ENCODE measurements around the gene SLC12A8.
"Not testable (repeated sequence)": the region's sequence is repeated elsewhere in the genome, so short reads cannot be mapped to it uniquely, and the experiment has no call there.

Gene SLC12A8

GRCh38 chr3:125108833-125109535, 103.6 kb downstream of the SLC12A8 start:
- no peak for DNase-seq

DNA sequence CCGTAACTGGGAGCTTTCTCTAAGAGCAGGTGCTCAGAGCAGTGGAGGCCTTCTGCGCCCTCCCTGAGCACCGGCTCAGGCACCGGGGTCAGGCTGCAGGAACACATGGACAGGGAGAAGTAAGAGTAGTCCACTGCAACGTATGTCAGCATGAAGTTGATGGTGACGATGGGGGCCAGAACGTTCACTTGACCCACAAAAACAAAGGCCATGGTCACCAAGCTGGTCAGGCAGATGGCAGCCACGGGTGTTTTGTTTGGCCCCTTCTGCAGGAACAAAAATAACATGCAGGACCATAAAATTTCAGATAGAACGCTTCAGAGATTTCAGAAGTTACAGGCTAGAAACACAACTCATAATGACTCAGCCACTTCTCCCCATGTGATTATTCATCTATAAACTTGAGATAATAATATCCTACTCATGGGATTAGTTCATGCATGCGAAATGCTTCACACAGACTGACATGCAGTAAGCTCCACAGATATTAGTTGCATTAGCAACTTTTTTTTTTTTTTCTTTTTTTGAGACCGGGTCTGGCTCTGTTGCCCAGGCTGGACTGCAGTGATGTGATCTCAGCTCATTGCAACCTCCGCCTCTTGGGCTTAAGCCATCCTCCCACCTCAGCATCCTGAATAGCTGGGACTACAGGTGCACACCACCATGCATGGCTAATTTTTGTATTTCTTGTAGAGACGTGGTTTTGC, 104.5 kb downstream of the SLC12A8 start:
- DNase-seq: no peak

GRCh38 chr3:125107363-125107762, 105.2 kb downstream of the SLC12A8 start:
- no peak for DNase-seq

GRCh38 chr3:125105116-125105515, 107.4 kb downstream of the SLC12A8 start:
- no peak for DNase-seq

GRCh38 chr3:125104639-125105038, 107.9 kb downstream of the SLC12A8 start:
- no peak for DNase-seq

DNA sequence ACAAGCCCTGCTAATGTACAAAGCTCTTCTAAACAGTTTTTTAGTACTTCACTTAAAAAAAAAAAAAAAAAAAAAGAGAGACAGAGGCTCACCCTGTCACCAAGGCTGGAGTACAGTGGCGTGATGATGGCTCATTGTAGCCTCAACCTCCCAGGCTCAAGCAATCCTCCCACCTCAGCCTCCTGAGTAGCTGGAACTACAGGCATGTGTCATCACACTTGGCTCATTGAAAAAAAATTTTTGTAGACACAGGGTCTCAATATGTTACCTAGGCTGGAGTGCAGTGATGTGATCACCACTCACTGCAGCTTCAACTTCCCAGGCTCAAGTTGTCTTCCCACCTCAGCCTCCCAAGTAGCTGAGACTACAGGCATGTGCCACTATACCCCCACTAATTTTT, 109.1 kb downstream of the SLC12A8 start:
- no peak for DNase-seq

- no peak for DNase-seq
Measured at GRCh38 chr3:125102470-125102869, 110.1 kb downstream of the SLC12A8 start.

DNA sequence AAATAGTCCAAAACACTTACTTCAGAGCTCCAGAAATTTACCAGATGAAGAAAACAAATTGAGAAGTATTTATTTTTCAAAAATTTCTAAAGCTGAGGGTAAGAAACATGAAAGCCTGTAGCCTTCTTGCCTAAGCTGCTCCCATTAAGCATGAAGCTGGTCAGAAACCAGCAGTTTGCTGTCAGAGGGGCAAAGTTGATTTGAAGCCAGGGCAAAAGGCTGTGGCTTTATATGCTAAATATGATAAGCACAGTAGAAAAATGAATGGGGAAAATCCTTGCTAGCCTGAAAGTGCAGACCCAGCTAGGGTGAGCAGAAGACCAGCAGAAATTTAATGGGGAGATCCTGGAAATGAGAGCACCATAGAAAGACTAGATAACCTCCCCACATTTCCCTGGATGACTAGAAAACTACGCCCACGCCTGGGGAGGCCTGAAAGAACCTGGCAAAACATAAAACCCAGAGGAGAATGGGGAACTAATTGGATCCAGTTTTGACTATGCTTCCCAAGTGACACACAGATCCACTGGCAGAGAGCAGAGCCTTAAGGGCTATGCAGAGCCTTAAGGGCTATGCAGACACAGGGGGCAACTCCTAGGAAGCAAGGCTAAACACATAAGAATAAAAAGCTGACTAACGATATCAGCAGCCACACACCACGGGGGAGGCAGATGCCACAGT, 113.8 kb downstream of the SLC12A8 start:
- DNase-seq: no peak

DNA sequence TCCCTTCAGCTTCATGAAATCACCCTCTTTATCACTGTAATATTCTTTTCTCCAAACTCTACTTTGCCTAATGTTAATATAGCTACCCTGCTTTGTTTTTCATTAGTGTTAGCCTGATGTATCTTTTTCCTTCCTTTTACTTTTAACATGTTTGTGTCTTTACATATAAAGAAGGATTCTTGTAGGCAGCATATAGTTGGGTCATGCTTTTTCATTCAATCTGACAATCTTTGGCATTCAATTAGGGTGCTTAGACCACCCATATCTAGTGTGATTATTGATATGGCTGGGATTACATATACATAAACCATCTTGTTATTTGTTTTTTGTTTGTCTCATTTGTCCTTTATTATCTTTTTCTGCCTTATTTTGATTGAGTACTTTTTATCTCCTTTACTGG, 121.9 kb downstream of the SLC12A8 start:
- no peak for DNase-seq

DNA sequence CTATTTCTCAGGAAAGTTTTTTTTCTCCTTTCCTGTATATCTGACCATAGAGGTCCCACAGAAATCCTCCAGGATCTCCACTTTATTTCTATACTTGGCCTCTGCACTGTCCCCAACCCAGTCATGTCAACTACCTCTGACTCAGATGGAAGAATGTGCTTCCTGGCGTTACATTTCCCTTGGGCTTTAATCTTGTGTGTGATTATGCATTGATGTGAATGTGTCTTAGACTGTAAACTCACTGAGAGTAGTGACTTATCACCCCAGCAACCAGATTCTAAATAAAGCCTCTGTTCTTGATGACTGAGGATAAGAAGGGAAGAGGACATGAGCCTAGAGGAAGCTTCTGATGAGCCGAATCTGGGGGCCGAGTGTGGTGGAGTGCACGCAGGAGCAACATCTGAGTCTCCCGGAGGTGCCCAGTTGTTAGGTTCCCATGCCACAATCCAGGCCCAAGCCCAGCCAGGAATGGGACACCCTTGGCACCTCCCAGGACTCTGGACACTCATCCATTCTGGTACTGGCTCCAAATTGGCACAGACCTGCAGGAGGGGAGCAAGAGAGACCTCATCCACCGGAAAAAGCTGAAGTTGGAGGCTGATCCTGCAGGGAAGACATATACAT, 124.7 kb downstream of the SLC12A8 start:
- DNase-seq: no peak

- DNase-seq: no peak
Measured at GRCh38 chr3:125085166-125085565, 127.4 kb downstream of the SLC12A8 start.

GRCh38 chr3:125083776-125084175, 128.8 kb downstream of the SLC12A8 start:
- DNase-seq: no peak

DNA sequence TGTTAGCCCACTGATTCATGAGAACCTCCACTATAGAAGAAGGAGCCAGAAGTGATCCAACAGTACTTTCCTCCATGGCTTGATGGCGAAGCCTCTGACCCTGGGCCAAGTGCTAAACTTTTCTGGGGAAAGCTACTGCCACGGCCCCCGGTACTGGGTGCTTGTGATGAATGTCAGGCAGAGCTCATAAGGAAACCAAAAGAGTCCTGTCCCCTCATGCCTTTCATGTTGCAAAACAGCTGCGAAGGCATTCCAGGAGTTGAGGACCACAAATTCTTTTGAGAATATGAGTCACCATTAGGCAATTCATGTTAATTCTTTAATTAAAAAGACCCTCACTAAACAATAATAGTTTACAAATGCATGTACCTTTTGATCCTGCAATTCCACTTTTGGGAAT, 130.2 kb downstream of the SLC12A8 start:
- not testable (repeated sequence) for DNase-seq

DNA sequence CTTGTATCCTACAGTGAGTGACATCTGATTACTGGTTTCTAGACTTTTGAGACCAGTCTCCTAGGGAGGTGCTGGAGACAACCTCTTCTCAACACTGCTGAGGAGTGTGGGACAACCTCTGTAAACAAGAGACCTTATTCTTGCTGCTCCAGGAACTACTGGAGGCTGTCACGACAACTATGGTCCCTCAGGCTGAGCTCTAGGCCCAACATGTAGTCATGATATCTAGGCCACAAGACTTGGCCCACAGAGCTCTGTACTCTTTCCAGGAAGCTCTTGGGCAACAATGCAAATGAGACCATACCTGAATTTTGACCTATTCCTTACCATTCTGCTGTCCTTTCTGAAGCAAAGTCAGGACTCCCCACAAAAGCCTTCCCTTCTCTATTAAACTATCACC, 132.5 kb downstream of the SLC12A8 start:
- DNase-seq: no peak

DNA sequence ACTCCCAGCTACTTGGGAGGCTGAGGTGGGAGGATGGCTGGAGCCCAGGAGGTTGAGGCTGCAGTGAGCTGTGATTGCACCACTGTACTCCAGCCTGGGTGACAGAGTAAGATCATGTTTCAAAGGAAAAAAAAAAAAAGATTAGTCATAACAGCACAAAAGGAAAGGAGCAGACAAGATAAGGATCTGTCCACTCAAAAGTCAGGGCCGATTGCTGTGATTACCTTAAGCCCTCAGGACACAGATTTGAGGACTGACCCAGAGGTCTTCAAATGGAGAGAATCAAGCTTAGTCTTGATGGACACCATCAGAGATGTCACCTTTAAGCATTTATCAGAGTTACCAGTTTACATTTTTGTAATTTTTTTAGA, 132.9 kb downstream of the SLC12A8 start:
- no peak for DNase-seq

GRCh38 chr3:125078951-125079674, 133.4 kb downstream of the SLC12A8 start:
- no peak for DNase-seq

DNA sequence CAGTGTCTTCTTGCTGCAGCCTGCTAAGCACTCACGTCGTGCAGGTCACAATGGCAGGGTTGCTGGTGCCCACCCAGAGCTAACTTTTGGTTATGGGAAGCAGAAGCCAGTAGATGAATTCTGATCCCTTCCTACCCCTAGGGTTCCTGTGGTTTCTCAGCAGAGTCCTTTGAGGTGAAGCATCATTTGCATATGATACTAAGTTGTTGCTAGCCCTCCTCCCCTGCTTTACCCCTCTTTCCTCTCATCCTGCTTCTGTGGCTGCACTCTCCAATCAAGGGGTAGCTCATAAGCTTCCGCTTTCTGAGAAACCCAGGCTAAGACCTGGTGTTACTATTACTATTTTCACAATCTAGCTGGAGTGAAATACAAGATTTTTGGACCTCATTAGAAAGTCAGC, 134.7 kb downstream of the SLC12A8 start:
- no peak for DNase-seq

DNA sequence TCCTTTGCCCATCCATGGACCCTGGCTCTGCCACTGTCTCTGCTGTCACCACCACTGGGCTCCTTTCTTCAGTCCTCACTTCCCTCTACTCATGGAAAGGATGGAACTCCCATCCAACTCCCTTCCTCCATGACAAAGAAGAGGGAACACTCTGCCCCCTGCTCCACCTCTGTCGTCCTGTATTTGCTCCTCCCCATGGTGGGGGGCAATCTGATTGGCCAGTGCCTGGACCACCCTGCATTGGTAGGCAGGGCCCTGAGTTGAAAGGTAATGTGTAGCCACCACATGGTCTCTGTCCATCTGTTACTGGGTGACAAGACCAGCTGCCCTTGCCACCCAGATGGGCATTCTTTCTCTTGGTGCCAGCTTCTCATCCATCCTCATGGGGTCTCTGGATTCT, 136.1 kb downstream of the SLC12A8 start:
- no peak for DNase-seq

DNA sequence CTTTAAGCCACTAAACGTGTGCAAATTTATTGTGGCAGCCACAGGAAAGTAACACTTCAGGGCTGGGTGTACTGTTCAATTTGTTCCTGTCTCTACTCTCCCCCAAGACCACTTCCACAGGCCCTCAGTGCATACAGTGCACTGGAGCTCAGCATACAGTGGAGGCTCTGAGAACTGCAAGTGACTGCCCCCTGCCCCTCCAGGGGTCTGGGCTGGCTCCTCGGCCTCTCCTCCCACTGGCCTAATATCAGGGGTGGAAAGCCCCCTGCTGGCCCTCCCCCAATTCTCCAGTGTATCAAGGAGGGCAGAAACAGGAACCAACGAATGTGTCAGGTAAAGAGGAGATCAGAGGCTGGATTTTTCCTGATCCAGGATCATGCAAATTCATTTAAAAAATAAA, 136.8 kb downstream of the SLC12A8 start:
- DNase-seq: no peak

GRCh38 chr3:125073390-125073905, 139.1 kb downstream of the SLC12A8 start:
- DNase-seq: no peak

DNA sequence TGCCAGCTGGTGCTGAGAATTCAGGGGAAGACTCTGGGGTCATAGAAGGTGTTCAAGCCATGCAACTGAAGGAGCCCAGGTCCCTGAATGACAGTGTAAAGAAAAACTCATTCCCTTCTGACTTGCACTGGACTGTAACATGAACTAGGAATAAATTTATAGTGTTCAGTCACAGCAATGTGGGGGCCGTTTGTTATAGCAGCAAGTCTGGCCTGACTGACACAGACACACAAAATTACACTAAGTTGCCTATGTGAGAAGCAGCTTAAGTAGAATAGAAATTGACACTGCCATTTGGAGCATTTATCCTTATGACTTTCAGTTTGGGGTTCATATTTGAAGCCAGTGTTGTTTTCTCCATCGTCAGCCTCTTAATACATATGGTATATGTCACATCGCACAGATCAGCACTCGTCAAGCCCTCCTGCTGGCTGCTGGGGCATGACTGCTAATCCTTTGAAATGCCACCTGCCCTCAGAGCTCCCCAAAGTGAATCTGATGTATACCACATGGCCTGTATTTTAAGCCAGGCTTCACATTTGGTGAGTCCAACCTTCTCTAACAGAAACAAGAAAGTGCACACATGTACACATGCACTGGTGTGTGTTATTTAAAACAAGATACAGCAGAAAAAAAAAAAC, 139.7 kb downstream of the SLC12A8 start:
- no peak for DNase-seq

GRCh38 chr3:125072301-125072700, 140.2 kb downstream of the SLC12A8 start:
- DNase-seq: no peak
